OCI-LY1 (cell line): ENCODE data around the gene ABLIM3.

Experiments
- CTCF ChIP-seq: fragments of 200-600 bp; sonication (generic), shearing (Covaris generic); IDR thresholded peaks from 2 replicates; pipeline ENCODE4 v1.5.1; 2017; ENCODE audit warnings: mild to moderate bottlenecking, antibody characterized with exemption, low read length, moderate library complexity, mixed read lengths
- EZH2 ChIP-seq: fragments of 200-600 bp; sonication (generic), shearing (Covaris generic); IDR thresholded peaks from 2 replicates; pipeline ENCODE4 v1.8.0; 2017; ENCODE audit warnings: borderline replicate concordance, mixed run types, mild to moderate bottlenecking, antibody characterized with exemption, low read length, moderate library complexity, mixed read lengths

- TF ChIP-seq CTCF: no peak
- no peak for TF ChIP-seq EZH2
Measured at GRCh38 chr5:149261246-149261645, 120.0 kb downstream of the ABLIM3 start.
